ENCODE data around the gene AP3B1.

The AP3B1 gene

GRCh38 chr5:77960305-77960704, 334.2 kb downstream of the AP3B1 start:
- Histone ChIP-seq H3K9ac (ENCODE audit: low read length) (no peak overlapping the region), H3K4me2 (ENCODE audit: low read depth, low read length, poor library complexity, severe bottlenecking) (no peak overlapping the region), H4K20me1 (ENCODE audit: low read depth, low read length) (no peaks in the 10 kb centered on the region), H3K27ac (ENCODE audit: low read depth, low read length) (no peak overlapping the region), H2AFZ (ENCODE audit: low read depth, low read length, severe bottlenecking) (no peak overlapping the region), H3K36me3 (ENCODE audit: low read length) (no peaks in the 10 kb centered on the region), H3K9me2 (replicated peaks; ENCODE audit: insufficient read depth, low read length) (no peaks in the 10 kb centered on the region), H3K79me2 (ENCODE audit: insufficient read depth, low read length) (no peaks in the 10 kb centered on the region), H3K27me3 (ENCODE audit: low read length) (no peaks in the 10 kb centered on the region), H3K9me3 (ENCODE audit: insufficient read depth, low read length) (no peaks in the 10 kb centered on the region), H3K4me3 (ENCODE audit: insufficient read depth, low read length, poor library complexity, severe bottlenecking) (no peak overlapping the region), H3F3A (ENCODE audit: insufficient read depth) (no peaks in the 10 kb centered on the region)
- TF ChIP-seq CTCF (IDR thresholded peaks at IDR 0.05; ENCODE audit: insufficient read depth, low read length, poor library complexity, severe bottlenecking) (no peak), EZH2phosphoT487 (conservative IDR thresholded peaks at IDR 0.05; ENCODE audit: low read length) (no peak)

- Histone ChIP-seq H3K4me3 (ENCODE audit: insufficient read depth, low read length, poor library complexity, severe bottlenecking) (no peak overlapping the region), H3K9me2 (replicated peaks; ENCODE audit: insufficient read depth, low read length) (no peaks in the 10 kb centered on the region), H3K9ac (ENCODE audit: low read length) (no peak overlapping the region), H3F3A (ENCODE audit: insufficient read depth) (no peaks in the 10 kb centered on the region), H3K36me3 (ENCODE audit: low read length) (no peaks in the 10 kb centered on the region), H3K9me3 (ENCODE audit: insufficient read depth, low read length) (no peaks in the 10 kb centered on the region), H4K20me1 (ENCODE audit: low read depth, low read length) (no peaks in the 10 kb centered on the region), H3K27me3 (ENCODE audit: low read length) (no peaks in the 10 kb centered on the region), H3K4me2 (ENCODE audit: low read depth, low read length, poor library complexity, severe bottlenecking) (no peak overlapping the region), H3K27ac (ENCODE audit: low read depth, low read length) (no peak overlapping the region), H2AFZ (ENCODE audit: low read depth, low read length, severe bottlenecking) (no peak overlapping the region), H3K79me2 (ENCODE audit: insufficient read depth, low read length) (no peaks in the 10 kb centered on the region)
- TF ChIP-seq EZH2phosphoT487 (conservative IDR thresholded peaks at IDR 0.05; ENCODE audit: low read length) = no peak
These were observed 335.7 kb downstream of the AP3B1 start for GRCh38 chr5:77958642-77959330.

- Histone ChIP-seq H3K9ac (ENCODE audit: low read length) (no peak overlapping the region), H3K9me3 (ENCODE audit: insufficient read depth, low read length) (no peaks in the 10 kb centered on the region), H3K4me2 (ENCODE audit: low read depth, low read length, poor library complexity, severe bottlenecking) (no peak overlapping the region), H3K9me2 (replicated peaks; ENCODE audit: insufficient read depth, low read length) (no peaks in the 10 kb centered on the region), H2AFZ (ENCODE audit: low read depth, low read length, severe bottlenecking) (no peak overlapping the region), H3K36me3 (ENCODE audit: low read length) (no peaks in the 10 kb centered on the region), H3K27me3 (ENCODE audit: low read length) (no peaks in the 10 kb centered on the region), H4K20me1 (ENCODE audit: low read depth, low read length) (no peaks in the 10 kb centered on the region), H3K27ac (ENCODE audit: low read depth, low read length) (no peak overlapping the region), H3K79me2 (ENCODE audit: insufficient read depth, low read length) (no peaks in the 10 kb centered on the region), H3F3A (ENCODE audit: insufficient read depth) (no peaks in the 10 kb centered on the region), H3K4me3 (ENCODE audit: insufficient read depth, low read length, poor library complexity, severe bottlenecking) (no peak overlapping the region)
- TF ChIP-seq EZH2phosphoT487 (conservative IDR thresholded peaks at IDR 0.05; ENCODE audit: low read length) (no peak), CTCF (IDR thresholded peaks at IDR 0.05; ENCODE audit: insufficient read depth, low read length, poor library complexity, severe bottlenecking) (no peak)
These were observed 336.5 kb downstream of the AP3B1 start for GRCh38 chr5:77957931-77958521.

- no peaks in the 10 kb centered on the region for H4K20me1 ChIP-seq (ENCODE audit: low read depth, low read length)
- TF ChIP-seq EZH2phosphoT487 (conservative IDR thresholded peaks at IDR 0.05; ENCODE audit: low read length) (no peak), CTCF (IDR thresholded peaks at IDR 0.05; ENCODE audit: insufficient read depth, low read length, poor library complexity, severe bottlenecking) (no peak)
- no peaks in the 10 kb centered on the region for H3K9me3 ChIP-seq (ENCODE audit: insufficient read depth, low read length)
- H3K27ac ChIP-seq (ENCODE audit: low read depth, low read length) = no peak overlapping the region
- no peak overlapping the region for H3K4me2 ChIP-seq (ENCODE audit: low read depth, low read length, poor library complexity, severe bottlenecking)
- H3K79me2 ChIP-seq (ENCODE audit: insufficient read depth, low read length) = no peaks in the 10 kb centered on the region
- no peak overlapping the region for H3K9ac ChIP-seq (ENCODE audit: low read length)
- H3K27me3 ChIP-seq (ENCODE audit: low read length) = no peaks in the 10 kb centered on the region
- no peaks in the 10 kb centered on the region for H3F3A ChIP-seq (ENCODE audit: insufficient read depth)
- H2AFZ ChIP-seq (ENCODE audit: low read depth, low read length, severe bottlenecking) = no peak overlapping the region
- H3K9me2 ChIP-seq (replicated peaks; ENCODE audit: insufficient read depth, low read length) = no peaks in the 10 kb centered on the region
- H3K4me3 ChIP-seq (ENCODE audit: insufficient read depth, low read length, poor library complexity, severe bottlenecking) = no peak overlapping the region
- no peaks in the 10 kb centered on the region for H3K36me3 ChIP-seq (ENCODE audit: low read length)
These were observed 337.0 kb downstream of the AP3B1 start for GRCh38 chr5:77957516-77957915.

Measured in SU-DHL-6 (cell line).